SK-N-SH treated with all-trans-retinoic acid at 6 μM for 48 hours (cell line): ENCODE measurements around the gene ID3.

ENCODE experiments used
- ATAC-seq: fragments of 200-7000 bp; cut with Tn5 transposase; 3 replicates; pipeline ENCODE4 v1.9.1; 2020; ENCODE audit warnings: mild to moderate bottlenecking, moderate library complexity
- BACH2 ChIP-seq: fragments of 250-450 bp; sonication (Bioruptor Pico); IDR thresholded peaks from 2 replicates; pipeline ENCODE4 v1.9.0; 2021; ENCODE audit warnings: mild to moderate bottlenecking, borderline replicate concordance
- CSDC2 ChIP-seq: fragments of 250-450 bp; sonication (Bioruptor Pico); IDR thresholded peaks from 2 replicates; pipeline ENCODE4 v1.5.0; 2020; ENCODE audit warnings: mild to moderate bottlenecking, moderate library complexity
- ESRRG ChIP-seq: fragments of 250-450 bp; sonication (Bioruptor Pico); IDR thresholded peaks from 2 replicates; pipeline ENCODE4 v1.6.1; 2021; ENCODE audit warnings: mild to moderate bottlenecking
- GLIS3 ChIP-seq: fragments of 250-450 bp; sonication (Bioruptor Pico); IDR thresholded peaks from 2 replicates; pipeline ENCODE4 v1.5.0; 2020; ENCODE audit warnings: mild to moderate bottlenecking, moderate library complexity
- ISL1 ChIP-seq: fragments of 250-450 bp; sonication (Bioruptor Pico); IDR thresholded peaks from 2 replicates; pipeline ENCODE4 v2.1.2; 2022; ENCODE audit warnings: mild to moderate bottlenecking, moderate library complexity
- POU6F1 ChIP-seq: fragments of 250-450 bp; sonication (Bioruptor Pico); IDR thresholded peaks from 2 replicates; pipeline ENCODE4 v1.8.0; 2021; ENCODE audit warnings: low read depth, mild to moderate bottlenecking, moderate library complexity, borderline replicate concordance
- PPARA ChIP-seq: fragments of 250-450 bp; sonication (Bioruptor Pico); IDR thresholded peaks from 2 replicates; pipeline ENCODE4 v1.5.0; 2020; ENCODE audit warnings: mild to moderate bottlenecking, borderline replicate concordance
- RARB ChIP-seq: fragments of 250-450 bp; sonication (Bioruptor Pico); IDR thresholded peaks from 2 replicates; pipeline ENCODE4 v1.8.0; 2021; ENCODE audit warnings: mild to moderate bottlenecking, moderate library complexity
- SNAI2 ChIP-seq: fragments of 250-450 bp; sonication (Bioruptor Pico); IDR thresholded peaks from 2 replicates; pipeline ENCODE4 v1.5.0; 2020; ENCODE audit warnings: mild to moderate bottlenecking, moderate library complexity
- TCF4 ChIP-seq: fragments of 250-450 bp; sonication (Bioruptor Pico); IDR thresholded peaks from 2 replicates; pipeline ENCODE4 v1.8.0; 2021; ENCODE audit warnings: mild to moderate bottlenecking, moderate library complexity, borderline replicate concordance
- TOX ChIP-seq: fragments of 250-450 bp; sonication (Bioruptor Pico); IDR thresholded peaks from 2 replicates; pipeline ENCODE4 v1.8.0; 2021; ENCODE audit warnings: mild to moderate bottlenecking, moderate library complexity, borderline replicate concordance
- TSHZ2 ChIP-seq: fragments of 250-450 bp; sonication (Bioruptor Pico); IDR thresholded peaks from 2 replicates; pipeline ENCODE4 v1.5.0; 2020; ENCODE audit warnings: mild to moderate bottlenecking, moderate library complexity
- ZC3H10 ChIP-seq: fragments of 250-450 bp; sonication (Bioruptor Pico); IDR thresholded peaks from 2 replicates; pipeline ENCODE4 v1.5.1; 2021; ENCODE audit warnings: mild to moderate bottlenecking, moderate library complexity
- ZFP3 ChIP-seq: fragments of 250-450 bp; sonication (Bioruptor Pico); IDR thresholded peaks from 2 replicates; pipeline ENCODE4 v1.5.0; 2020; ENCODE audit warnings: mild to moderate bottlenecking, moderate library complexity
- ZNF565 ChIP-seq: fragments of 450-650 bp; formaldehyde crosslinking; conservative IDR thresholded peaks from 2 replicates; pipeline ENCODE4 v1.5.0; 2020; ENCODE audit warnings: low read depth, mild to moderate bottlenecking, moderate library complexity
- ZNF70 ChIP-seq: fragments of 450-650 bp; formaldehyde crosslinking; IDR thresholded peaks from 2 replicates; pipeline ENCODE4 v1.5.0; 2020; ENCODE audit warnings: mild to moderate bottlenecking, moderate library complexity
- ZNF8 ChIP-seq: fragments of 450-650 bp; formaldehyde crosslinking; IDR thresholded peaks from 2 replicates; pipeline ENCODE4 v1.5.0; 2020; ENCODE audit warnings: mild to moderate bottlenecking, moderate library complexity
- TF ChIP-seq, protein P1 (sequence below): fragments of 250-450 bp; sonication (Bioruptor Pico); IDR thresholded peaks from 2 replicates; pipeline ENCODE4 v1.5.1; 2021; ENCODE audit warnings: mild to moderate bottlenecking, moderate library complexity
- TF ChIP-seq, protein P2 (sequence below): fragments of 250-450 bp; sonication (Bioruptor Pico); IDR thresholded peaks from 2 replicates; pipeline ENCODE4 v1.8.0; 2020; ENCODE audit warnings: mild to moderate bottlenecking, moderate library complexity, borderline replicate concordance
- TF ChIP-seq, protein P3 (sequence below): fragments of 250-450 bp; sonication (Bioruptor Pico); IDR thresholded peaks from 2 replicates; pipeline ENCODE4 v1.5.1; 2020; ENCODE audit warnings: low read depth, mild to moderate bottlenecking, moderate library complexity

The ID3 gene

DNA sequence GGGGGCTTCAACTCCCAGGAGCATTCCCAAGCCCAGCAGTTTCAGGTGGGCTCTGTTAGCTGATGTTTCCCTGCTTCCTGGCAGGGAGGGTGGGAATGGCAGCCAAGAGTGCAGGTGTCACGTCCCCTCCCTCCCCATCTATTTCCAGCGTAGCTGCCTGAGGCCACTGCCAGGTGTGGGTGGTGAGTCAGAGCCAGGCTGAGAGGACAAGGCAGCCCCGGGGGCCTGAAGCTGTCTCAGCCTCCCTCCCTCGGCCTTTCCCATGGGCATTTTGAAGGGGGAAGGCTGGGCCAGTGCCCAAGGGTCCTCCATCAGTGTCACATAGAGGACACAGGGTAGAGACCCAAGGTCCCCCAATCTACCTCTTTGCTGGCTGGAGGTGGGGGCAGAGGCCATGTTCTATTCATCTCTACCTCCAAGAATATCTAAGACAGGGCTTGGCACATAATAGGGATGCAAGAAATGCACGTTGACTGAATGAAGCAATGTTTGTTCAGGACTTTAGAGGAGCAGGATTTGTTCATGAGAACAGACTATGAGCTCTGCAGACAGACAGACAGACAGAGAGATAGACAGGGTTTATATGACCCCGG, 34.4 kb upstream of the ID3 start:
- TF ChIP-seq BACH2 (CRISPR knock-in tag) (no peak), ZFP3 (CRISPR knock-in tag) (no peak), ZNF565 (CRISPR knock-in tag) (no peak), ISL1 (CRISPR knock-in tag) (no peak), TOX (CRISPR knock-in tag) (no peak), PPARA (CRISPR knock-in tag) (no peak), POU6F1 (CRISPR knock-in tag) (no peak), TCF4 (CRISPR knock-in tag) (no peak), CSDC2 (CRISPR knock-in tag) (no peak), SNAI2 (no peak), ZNF70 (no peak), GLIS3 (CRISPR knock-in tag) (no peak), ZNF8 (CRISPR knock-in tag) (no peak)
- TF ChIP-seq, protein P1, sequence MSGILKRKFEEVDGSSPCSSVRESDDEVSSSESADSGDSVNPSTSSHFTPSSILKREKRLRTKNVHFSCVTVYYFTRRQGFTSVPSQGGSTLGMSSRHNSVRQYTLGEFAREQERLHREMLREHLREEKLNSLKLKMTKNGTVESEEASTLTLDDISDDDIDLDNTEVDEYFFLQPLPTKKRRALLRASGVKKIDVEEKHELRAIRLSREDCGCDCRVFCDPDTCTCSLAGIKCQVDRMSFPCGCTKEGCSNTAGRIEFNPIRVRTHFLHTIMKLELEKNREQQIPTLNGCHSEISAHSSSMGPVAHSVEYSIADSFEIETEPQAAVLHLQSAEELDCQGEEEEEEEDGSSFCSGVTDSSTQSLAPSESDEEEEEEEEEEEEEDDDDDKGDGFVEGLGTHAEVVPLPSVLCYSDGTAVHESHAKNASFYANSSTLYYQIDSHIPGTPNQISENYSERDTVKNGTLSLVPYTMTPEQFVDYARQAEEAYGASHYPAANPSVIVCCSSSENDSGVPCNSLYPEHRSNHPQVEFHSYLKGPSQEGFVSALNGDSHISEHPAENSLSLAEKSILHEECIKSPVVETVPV = no peak
- TF ChIP-seq, protein P2, sequence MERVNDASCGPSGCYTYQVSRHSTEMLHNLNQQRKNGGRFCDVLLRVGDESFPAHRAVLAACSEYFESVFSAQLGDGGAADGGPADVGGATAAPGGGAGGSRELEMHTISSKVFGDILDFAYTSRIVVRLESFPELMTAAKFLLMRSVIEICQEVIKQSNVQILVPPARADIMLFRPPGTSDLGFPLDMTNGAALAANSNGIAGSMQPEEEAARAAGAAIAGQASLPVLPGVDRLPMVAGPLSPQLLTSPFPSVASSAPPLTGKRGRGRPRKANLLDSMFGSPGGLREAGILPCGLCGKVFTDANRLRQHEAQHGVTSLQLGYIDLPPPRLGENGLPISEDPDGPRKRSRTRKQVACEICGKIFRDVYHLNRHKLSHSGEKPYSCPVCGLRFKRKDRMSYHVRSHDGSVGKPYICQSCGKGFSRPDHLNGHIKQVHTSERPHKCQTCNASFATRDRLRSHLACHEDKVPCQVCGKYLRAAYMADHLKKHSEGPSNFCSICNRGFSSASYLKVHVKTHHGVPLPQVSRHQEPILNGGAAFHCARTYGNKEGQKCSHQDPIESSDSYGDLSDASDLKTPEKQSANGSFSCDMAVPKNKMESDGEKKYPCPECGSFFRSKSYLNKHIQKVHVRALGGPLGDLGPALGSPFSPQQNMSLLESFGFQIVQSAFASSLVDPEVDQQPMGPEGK = no peak
- TF ChIP-seq, protein P3, sequence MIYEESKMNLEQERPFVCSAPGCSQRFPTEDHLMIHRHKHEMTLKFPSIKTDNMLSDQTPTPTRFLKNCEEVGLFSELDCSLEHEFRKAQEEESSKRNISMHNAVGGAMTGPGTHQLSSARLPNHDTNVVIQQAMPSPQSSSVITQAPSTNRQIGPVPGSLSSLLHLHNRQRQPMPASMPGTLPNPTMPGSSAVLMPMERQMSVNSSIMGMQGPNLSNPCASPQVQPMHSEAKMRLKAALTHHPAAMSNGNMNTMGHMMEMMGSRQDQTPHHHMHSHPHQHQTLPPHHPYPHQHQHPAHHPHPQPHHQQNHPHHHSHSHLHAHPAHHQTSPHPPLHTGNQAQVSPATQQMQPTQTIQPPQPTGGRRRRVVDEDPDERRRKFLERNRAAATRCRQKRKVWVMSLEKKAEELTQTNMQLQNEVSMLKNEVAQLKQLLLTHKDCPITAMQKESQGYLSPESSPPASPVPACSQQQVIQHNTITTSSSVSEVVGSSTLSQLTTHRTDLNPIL (CRISPR knock-in tag) = no peak
- ATAC-seq = no peak; the same call in 2 of the 3 replicates

DNA sequence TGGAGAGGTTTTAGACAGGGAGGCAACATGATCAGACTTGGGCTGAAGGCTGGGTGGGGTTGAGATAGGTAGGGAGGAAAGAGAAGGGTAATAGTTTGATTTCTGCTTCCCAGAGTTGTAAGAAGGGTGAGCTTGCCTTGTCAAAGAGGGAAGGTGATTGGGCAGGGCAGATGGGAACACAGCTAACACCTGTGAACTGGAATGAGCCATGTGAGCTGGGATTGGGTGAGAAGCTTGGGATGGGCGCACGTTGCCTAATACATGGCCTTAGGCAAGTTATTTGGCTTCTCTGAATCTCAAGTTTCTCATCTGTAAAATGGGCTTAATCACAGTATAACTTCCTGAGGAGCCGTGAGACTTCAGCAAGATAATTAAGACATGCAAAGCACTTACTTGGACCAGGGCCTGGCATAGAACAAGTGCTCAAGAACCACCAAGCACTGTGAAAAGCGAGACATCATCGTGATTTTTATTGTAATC, 33.8 kb upstream of the ID3 start:
- TF ChIP-seq TSHZ2 (CRISPR knock-in tag) (no peak), TOX (CRISPR knock-in tag) (no peak), ZC3H10 (CRISPR knock-in tag) (no peak), RARB (no peak), ESRRG (CRISPR knock-in tag) (no peak), ZFP3 (CRISPR knock-in tag) (no peak), POU6F1 (CRISPR knock-in tag) (no peak), CSDC2 (CRISPR knock-in tag) (no peak)
- TF ChIP-seq, protein P3 (CRISPR knock-in tag) = no peak
- TF ChIP-seq, protein P1 = no peak
- TF ChIP-seq, protein P2 = no peak
- TF ChIP-seq, all 23 proteins: peak for 0
- no peak for ATAC-seq
